Stomach (tissue), 4 donors: ENCODE measurements around the gene ITPR2.

Source experiments
- EP300 ChIP-seq: sonication (generic); formaldehyde crosslinking; IDR thresholded peaks from one replicate; pipeline ENCODE4 v1.6.1; 2017; ENCODE audit warnings: antibody characterized with exemption
- POLR2A ChIP-seq, 4 donors: fragments of 450-650 bp; IDR thresholded peaks; one replicate each; pipeline ENCODE4 v1.6.1; 2016; ENCODE audit warnings: antibody characterized with exemption in 4 of 4, control low read depth in 2 of 4, mild to moderate bottlenecking in 1 of 4, moderate library complexity in 1 of 4
- POLR2AphosphoS5 ChIP-seq, 3 donors: sonication (generic); formaldehyde crosslinking; IDR thresholded peaks; one replicate each; pipeline ENCODE4 v1.6.1; 2016; ENCODE audit warnings: antibody characterized with exemption in 3 of 3
- TF ChIP-seq, protein P1 (sequence below), 7 experiments: fragments of 450-650 bp in 4 of 7; fragments of 200-600 bp in 3 of 7; sonication (generic) in 3 of 7; IDR thresholded peaks; one replicate each; pipeline ENCODE4 v1.5.1; 2016 to 2019; ENCODE audit warnings: antibody characterized with exemption in 7 of 7, control low read depth in 2 of 7, mild to moderate bottlenecking in 1 of 7

GRCh38 chr12:26786865-26787514 lies 46.0 kb downstream of the ITPR2 start:
- TF ChIP-seq POLR2A (IDR thresholded peaks at IDR 0.05) (no peak), EP300 (no peak), POLR2AphosphoS5 (IDR thresholded peaks at IDR 0.05) (peak in 1 of 3 donors; percentile 36)
- TF ChIP-seq, protein P1, sequence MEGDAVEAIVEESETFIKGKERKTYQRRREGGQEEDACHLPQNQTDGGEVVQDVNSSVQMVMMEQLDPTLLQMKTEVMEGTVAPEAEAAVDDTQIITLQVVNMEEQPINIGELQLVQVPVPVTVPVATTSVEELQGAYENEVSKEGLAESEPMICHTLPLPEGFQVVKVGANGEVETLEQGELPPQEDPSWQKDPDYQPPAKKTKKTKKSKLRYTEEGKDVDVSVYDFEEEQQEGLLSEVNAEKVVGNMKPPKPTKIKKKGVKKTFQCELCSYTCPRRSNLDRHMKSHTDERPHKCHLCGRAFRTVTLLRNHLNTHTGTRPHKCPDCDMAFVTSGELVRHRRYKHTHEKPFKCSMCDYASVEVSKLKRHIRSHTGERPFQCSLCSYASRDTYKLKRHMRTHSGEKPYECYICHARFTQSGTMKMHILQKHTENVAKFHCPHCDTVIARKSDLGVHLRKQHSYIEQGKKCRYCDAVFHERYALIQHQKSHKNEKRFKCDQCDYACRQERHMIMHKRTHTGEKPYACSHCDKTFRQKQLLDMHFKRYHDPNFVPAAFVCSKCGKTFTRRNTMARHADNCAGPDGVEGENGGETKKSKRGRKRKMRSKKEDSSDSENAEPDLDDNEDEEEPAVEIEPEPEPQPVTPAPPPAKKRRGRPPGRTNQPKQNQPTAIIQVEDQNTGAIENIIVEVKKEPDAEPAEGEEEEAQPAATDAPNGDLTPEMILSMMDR (IDR thresholded peaks at IDR 0.05) = no peak
